ENCODE measurements around the gene PPP2CA. TPM values are rescaled to one million over a fixed set of nuclear protein-coding genes. Genes with fewer than 3 reads are reported as not detected.
A peak's percentile ranks its signal among the peaks of the same experiment; 100 is the strongest.

The PPP2CA gene
- total RNA-seq, 2 donors from 2014 or later: 45.9 to 194 TPM

DNA sequence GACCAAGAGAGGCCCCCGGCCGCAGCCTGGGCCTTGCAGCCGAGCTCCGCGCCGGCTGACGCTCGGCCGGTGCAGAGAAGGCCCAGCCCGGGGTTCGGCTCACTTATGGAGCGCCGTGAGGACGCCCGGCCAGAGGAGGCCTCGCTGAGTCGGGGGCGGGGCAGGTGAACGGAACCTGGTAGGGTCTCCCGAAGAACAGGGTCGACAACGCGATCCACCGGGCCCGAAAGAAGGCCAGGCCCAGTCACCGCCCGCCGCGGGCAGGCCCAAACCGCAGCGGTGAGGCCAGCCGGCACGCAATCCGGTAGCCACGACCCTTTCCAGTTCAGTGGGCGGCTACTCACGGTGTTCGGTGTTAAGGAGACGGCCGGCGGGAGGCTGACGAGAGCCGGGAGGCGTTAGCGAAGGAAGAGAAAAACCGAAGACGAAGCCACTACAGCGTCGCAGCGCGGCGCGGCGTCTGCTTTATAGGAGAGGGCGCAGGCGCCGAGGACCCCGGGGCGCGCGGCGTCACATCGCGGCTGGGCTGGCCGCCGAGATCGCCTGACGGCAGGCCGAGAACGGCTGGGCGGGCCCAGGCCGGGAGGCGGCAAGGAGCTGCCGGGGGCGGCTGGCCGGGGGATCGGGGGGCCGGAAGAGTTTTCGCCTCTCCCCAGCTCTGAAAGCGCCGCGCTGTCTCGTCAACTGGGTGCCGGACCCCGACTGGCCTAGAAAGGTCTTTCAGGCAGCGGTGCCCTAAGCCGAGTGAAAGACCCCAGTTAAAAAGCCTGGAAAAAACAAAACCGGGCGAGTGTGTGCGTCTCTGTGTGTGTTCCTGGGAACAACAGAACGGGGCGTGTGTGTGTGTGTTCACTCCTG, 49.1 kb downstream of the PPP2CA start, which contains the start of gene SKP1:
SKP1 (minus strand) TSS at position 440 of the 858 bp plus-strand sequence. CDS start 2,928 bp downstream, outside the sequence.
- ATAC-seq: peak; percentile 93
- peak; percentile 83 to 87 (median 84) for DNase-seq
- Histone ChIP-seq H3K27ac (peak within 1 kb of the TSS; percentile 98 to 100 (median 100)), H3K4me3 (peak within 1 kb of the TSS; percentile 86 to 93), H3K36me3 (replicated peaks in 1 of 2; ENCODE audit: insufficient read depth in 1 of 2, low read depth in 2 of 2) (peaks cover 0 to 10% of the 10 kb centered on the region in 2 donors), H3K27me3 (no peaks in the 10 kb centered on the region), H3K4me1 (peaks cover 36% of the 10 kb centered on the region), H3K9me3 (no peaks in the 10 kb centered on the region)
- TF ChIP-seq, protein P1, sequence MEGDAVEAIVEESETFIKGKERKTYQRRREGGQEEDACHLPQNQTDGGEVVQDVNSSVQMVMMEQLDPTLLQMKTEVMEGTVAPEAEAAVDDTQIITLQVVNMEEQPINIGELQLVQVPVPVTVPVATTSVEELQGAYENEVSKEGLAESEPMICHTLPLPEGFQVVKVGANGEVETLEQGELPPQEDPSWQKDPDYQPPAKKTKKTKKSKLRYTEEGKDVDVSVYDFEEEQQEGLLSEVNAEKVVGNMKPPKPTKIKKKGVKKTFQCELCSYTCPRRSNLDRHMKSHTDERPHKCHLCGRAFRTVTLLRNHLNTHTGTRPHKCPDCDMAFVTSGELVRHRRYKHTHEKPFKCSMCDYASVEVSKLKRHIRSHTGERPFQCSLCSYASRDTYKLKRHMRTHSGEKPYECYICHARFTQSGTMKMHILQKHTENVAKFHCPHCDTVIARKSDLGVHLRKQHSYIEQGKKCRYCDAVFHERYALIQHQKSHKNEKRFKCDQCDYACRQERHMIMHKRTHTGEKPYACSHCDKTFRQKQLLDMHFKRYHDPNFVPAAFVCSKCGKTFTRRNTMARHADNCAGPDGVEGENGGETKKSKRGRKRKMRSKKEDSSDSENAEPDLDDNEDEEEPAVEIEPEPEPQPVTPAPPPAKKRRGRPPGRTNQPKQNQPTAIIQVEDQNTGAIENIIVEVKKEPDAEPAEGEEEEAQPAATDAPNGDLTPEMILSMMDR (IDR thresholded peaks at IDR 0.05): no peak
- peak; percentile 99 for TF ChIP-seq POLR2A (IDR thresholded peaks at IDR 0.05)
- WGBS, 2 donors: 0 to 1% methylated on average over 17 to 92 of the region's 92 CpGs
- intact Hi-C loops (cut with DNase I): no loop called here

DNA sequence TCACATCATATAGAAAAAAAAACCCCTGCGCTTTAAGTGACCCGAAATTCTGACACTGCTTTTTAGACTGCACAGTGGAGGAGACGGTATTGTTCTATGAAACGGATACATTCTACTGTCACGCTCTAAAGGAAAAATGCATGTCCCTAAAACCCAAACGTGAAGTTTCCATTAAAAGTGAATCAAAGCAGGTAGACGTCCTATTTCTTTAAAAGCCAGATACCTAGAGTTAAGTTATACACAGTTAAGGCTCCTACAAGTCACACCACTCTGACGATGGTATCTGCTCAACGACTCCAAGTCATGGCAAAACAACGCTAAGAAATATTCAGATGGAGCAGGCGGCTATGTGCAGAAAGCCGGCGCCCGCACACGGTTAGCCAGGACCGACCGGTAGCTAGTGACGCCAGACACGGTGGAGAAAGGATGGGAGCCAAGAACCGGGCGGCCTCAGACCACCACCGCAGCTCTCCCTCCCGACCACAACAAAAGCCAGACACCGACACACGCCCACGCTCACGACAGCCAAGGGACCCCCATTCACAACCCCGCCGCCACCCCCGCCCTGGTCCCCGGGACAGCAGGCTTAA, 49.9 kb downstream of the PPP2CA start:
- ATAC-seq (peak; percentile 16), DNase-seq (peak in 3 of 4 donors; percentile 34 to 45 (median 40))
- Histone ChIP-seq H3K27ac (peak overlapping the region; percentile 98 to 100 (median 100)), H3K4me3 (peak overlapping the region; percentile 86 to 93), H3K36me3 (replicated peaks in 1 of 2; ENCODE audit: insufficient read depth in 1 of 2, low read depth in 2 of 2) (peaks cover 0 to 10% of the 10 kb centered on the region in 2 donors), H3K9me3 (no peaks in the 10 kb centered on the region), H3K27me3 (no peaks in the 10 kb centered on the region), H3K4me1 (peaks cover 41% of the 10 kb centered on the region)
- intact Hi-C loops (cut with DNase I): no loop called here
- WGBS, 2 donors: 0 to 1% methylated on average over 20 to 31 of the region's 31 CpGs
- no peak for TF ChIP-seq POLR2A (IDR thresholded peaks at IDR 0.05)
- TF ChIP-seq, protein P1 (IDR thresholded peaks at IDR 0.05): no peak

DNA sequence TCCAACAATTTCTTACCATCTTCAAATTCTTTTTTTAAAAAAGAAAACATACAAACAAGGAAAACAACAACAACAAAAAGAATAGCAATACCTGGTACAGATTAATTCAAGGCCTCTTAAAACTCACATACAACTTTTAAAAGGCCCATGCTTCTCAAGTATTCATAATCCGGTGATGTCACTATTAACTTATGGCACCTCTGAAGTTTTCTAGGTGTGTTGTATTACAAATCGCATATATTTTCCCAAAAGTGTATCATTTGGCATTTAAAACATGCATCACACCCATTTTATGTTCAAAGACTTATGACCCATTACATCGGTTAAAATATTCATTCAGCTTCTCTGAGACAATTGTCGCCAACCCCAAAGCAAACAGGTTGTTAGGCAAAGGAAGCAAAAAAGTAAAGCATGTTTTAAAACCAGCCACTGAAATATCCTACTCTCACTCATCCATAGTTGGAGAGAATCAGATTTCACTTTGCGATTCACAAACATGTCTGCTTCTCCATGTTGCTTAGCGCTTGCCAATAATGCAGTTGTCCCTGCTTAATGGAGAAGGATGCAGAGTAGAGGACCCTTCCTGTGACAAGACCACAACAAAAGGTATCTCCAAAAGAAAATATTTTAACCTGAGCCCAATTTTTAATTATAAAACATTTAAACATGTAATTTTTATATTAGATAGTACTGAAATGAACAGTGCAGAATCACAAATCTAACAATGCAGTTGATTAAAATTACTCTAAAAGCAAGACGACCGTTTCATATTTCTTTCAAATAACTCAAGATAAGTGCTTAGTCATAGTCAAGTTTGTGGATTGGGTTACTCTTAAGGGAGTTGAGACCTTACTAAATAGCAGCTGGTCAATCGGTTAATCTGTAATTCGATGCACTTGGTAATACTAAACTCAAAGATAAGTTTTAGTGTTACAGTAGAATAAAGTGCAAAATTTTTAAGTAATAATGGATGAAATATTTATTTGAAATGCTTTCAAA, 50.7 kb downstream of the PPP2CA start:
- intact Hi-C loops (cut with DNase I): no loop called here
- TF ChIP-seq, protein P1 (IDR thresholded peaks at IDR 0.05): no peak
- ATAC-seq (no peak), DNase-seq (no peak)
- Histone ChIP-seq H3K36me3 (replicated peaks in 1 of 2; ENCODE audit: insufficient read depth in 1 of 2, low read depth in 2 of 2) (peaks cover 0 to 10% of the 10 kb centered on the region in 2 donors), H3K4me3 (peak overlapping the region; percentile 86 to 93), H3K9me3 (no peaks in the 10 kb centered on the region), H3K27ac (peak overlapping the region in 3 of 4 donors; percentile 99 to 100 (median 100)), H3K4me1 (peaks cover 41% of the 10 kb centered on the region), H3K27me3 (no peaks in the 10 kb centered on the region)
- 7 to 9% methylated on average over 10 of the region's 10 CpGs for WGBS, 2 donors

DNA sequence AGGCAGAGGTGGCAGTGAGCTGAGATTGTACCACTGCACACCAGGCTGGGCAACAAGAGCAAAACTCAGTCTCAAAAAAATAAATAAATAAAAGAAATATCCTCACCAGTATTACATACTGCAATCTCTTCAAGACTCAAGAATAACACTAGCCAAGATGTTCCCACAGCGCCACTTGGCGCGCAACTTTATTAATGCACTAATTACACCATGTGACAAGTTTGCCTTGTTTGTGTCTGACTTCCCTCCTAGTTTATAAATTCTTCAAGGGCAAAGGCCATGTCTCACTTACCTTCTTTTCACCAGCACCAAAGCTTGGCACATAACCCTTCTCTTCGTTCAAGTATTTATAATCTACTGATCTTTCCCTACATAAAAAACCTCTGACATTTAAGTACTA, 53.9 kb downstream of the PPP2CA start:
- no peak overlapping the region for H3K27ac ChIP-seq
- H3K36me3 ChIP-seq (replicated peaks in 1 of 2; ENCODE audit: insufficient read depth in 1 of 2, low read depth in 2 of 2): peaks cover 0 to 14% of the 10 kb centered on the region in 2 donors
- ATAC-seq: no peak

More for the DNA sequence above, 53.9 kb downstream of the PPP2CA start:
- H3K9me3 ChIP-seq: no peaks in the 10 kb centered on the region
- intact Hi-C loops (cut with DNase I): no loop called here
- peaks cover 33% of the 10 kb centered on the region for H3K4me1 ChIP-seq
- WGBS, 2 donors: 77% methylated on average over 4 of the region's 4 CpGs
- peak in 1 of 4 donors; percentile 39 for DNase-seq
- H3K27me3 ChIP-seq: no peaks in the 10 kb centered on the region
- H3K4me3 ChIP-seq: no peak overlapping the region
- no peak for TF ChIP-seq POLR2A (IDR thresholded peaks at IDR 0.05)
- TF ChIP-seq, protein P1 (IDR thresholded peaks at IDR 0.05): peak in 1 of 7 experiments; percentile 8
